Measurements from ENCODE around the gene LHX3.
A peak's percentile ranks its signal among the peaks of the same experiment; 100 is the strongest.

Gene LHX3

DNA sequence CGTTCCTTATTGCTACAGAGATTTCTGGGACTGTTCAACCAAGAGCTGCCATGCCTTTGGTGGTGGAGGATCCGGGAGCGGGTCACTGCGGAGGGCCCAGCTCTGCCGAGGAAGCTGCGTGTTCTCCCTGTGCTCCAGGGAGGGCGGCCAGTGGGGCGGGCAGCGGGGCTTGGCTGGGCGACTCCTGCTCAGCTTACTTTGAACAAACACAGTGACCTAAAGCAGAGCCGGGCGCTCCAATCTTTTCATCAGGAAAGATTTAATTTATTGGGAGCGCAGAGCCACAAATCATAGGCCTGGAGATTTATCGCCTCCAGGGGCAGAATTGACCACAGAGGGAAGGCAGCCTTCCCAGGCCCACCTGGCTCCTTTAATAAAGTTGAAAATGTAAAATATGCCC is 27.7 kb downstream of the LHX3 start:
- DNase-seq (ENCODE audit: low spot score), result no peak

DNA sequence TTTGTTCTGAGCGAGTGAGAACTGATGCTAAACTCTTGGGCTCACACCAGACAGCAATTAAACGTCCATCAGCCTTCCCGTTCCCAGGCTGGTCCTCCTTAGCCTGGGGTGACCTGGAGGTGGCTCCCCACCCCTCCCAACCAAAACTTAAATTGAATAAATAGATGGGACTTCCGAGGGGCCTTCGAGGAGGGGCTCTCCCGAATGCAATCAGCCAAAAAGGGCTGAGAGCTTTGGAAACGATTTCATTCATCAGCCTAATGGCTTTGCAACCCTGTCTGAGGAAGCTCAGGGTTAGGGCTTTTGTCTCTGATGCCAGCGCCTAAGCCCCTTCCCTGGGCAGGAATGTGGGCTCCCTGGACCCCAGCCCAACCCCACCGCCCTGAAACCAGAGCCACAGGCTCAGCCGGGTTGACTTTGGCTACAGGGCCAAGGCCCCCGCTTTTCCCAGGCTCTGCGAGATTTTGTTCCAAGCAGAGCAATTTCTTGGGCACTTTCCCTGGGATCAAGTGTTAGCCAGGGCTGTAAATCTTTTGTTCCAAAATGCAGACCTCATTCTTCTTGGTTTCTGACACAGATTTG is 29.2 kb downstream of the LHX3 start:
- no peak for DNase-seq (ENCODE audit: low spot score)

DNA sequence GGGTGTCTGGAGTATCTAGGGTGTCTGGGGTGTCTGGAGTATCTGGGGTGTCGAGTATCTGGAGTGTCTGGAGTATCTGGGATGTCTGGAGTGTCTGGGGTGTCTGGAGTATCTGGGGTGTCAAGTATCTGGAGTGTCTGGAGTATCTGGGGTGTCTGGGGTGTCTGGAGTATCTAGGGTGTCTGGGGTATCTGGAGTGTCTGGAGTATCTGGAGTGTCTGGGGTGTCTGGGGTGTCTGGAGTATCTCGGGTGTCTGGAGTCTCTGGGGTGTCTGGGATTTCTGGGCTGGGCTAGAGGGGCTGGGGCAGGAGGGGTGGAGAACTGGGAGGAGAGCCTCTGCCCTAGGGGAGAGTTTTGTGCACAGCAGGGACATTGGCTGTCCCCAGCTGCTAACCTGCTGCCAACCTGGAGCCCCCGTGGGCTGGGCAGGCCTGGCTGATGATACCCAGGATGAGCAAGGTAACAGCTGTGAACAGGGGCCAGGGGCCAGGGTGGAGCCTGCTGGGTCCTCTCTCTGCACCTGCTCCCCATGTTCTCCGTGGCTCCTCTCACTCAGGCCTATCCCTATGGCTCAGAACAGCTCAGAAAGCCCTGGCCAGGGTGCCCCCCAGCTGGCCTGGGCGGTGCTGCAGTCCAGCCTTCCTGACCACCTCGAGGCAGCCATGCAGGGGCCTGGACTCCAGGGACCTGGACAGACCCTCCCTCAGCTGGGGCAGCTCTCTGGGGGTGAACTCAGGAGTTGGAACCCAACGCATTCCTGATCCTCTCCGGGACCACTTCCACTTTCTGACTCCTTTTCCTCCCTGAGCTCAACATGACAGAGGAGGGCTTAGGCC is 29.9 kb downstream of the LHX3 start:
- no peak for DNase-seq (ENCODE audit: low spot score)

- DNase-seq (ENCODE audit: low spot score), result no peak
Observed at GRCh38 chr9:136173648-136174290, 31.2 kb downstream of the LHX3 start.

DNA sequence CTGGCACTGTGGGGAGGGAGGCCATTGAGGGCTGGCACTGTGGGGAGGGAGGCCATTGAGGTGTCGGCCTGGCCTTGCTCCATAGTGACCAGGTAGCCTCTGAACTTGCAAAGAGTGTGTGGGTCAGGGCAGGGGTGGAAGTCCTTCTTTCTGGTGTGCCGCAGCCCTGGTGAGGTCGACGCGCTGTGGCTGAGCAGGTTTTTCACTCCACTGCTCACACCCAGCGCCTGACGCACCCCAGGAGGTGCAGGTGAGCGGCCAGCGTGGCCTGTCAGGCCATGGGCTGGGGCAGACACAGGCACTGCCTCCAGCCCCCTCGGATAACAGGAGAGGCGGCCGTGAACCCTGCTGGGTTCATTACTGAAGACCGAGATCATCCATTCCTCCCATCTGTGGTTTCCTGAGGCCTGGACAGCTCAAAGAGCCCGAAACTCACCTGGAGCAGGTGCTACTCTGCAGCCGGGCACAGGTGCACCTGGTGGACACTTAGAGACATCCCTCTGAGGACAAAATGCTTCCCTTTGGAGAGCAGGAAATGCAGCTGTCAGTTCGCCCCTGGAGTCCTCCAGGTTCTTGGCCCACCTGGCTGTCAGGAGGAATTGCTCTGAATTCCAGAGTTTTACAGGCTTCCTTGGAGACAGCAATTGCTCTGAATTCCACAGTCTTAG is 32.4 kb downstream of the LHX3 start:
- no peak for DNase-seq (ENCODE audit: low spot score)

DNA sequence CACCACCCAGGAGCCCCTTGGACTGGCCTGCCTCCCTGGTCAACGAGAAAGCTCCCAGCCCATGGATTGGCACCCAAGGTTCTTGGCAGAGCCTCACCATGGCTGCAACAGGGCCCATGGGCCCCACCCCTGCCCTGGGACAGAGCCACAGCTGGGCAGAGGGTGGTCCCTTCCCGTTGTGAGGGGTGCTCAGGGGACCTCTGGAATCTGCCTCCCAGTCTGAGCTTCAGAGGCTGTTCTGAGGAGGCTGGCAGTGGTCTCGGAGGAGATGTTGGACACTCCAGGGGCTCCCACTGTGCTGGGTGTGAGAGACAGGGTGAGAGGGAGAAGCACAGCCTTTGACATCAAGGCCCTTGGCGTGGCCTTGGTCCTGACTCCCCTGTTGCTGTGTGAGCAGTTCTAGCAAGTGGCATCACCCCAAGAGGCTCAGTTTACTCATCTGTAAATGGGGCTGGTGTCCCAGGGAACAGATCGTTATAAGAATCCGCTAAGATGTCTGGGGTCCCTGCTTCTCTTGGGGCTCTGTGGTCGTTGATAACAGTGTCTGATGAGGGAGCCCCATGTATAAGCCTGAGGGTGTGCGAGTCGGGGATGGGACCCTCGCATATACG is 33.0 kb downstream of the LHX3 start:
- DNase-seq (ENCODE audit: low spot score), result no peak

DNA sequence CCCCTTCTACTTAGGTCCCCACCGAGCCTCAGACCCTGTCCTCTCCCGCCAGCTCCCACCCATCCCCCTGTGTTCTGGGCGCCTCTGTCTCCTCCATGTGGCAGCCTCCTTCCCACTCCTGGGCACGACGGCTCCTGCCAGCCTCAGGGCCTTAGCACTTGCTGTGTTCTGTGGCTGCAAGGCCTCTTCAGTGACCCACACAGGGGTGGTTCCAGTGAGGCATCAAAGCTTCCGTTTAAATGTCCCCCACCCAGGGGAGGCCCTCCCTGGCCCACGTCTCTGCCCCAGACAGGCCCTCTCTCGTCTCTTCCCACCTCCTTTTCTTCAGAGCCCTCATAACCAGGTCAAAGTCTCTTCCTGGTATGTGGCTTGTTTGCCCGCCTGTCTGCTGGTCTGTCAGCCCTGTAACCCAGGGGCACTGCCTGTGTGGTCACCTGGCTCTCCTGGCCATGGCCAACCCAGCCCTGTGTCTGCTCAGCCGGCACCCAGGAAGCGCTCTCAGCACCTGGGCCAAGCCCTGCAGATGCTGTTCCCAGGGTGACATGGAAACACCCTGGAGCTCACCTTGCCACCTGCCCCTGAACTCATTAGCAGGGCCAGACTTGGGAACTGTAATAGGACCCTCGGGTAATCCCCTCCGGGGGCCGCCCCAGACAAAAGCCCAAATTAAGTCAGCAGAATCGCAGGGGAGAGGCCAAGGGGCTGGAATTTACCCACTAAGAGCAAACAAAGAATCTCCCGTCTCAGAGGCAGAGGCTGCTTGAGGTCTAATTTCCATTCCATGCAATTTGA is 33.7 kb downstream of the LHX3 start:
- no peak for DNase-seq (ENCODE audit: low spot score)

GRCh38 chr9:136170006-136170901 is 34.7 kb downstream of the LHX3 start:
- peak; percentile 39 for DNase-seq (ENCODE audit: low spot score)

GRCh38 chr9:136169495-136169894 is 35.4 kb downstream of the LHX3 start:
- no peak for DNase-seq (ENCODE audit: low spot score)

- DNase-seq (ENCODE audit: low spot score), result no peak
Observed at GRCh38 chr9:136163248-136163850, 41.6 kb downstream of the LHX3 start.

- no peak for DNase-seq (ENCODE audit: low spot score)
Observed at GRCh38 chr9:136160995-136161610, 43.8 kb downstream of the LHX3 start.

DNA sequence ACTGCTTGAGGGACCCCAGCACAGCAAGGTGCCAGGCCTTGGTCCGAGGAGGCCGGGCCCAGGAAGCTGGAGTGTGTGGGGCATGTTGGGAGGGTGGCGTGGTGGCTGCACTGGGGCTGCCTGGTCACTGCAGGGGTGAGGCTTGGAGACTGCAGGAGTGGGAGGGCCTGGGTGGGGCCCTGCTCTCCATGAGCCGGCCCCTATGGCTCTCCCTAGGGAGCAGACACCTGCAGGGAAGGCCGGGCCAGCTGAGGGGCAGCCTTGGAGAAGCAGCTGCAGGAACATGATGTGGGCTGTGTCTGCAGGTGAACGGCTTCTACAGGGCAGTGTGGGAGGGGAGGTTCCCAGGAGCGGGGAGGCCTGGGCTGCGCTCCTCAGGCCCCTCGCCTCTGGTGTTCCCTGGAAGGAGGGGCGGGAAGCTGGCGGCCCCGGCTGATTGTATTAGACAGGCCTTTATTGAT is 44.5 kb downstream of the LHX3 start:
- DNase-seq (ENCODE audit: low spot score), result no peak

GRCh38 chr9:136159851-136160250 is 45.1 kb downstream of the LHX3 start:
- no peak for DNase-seq (ENCODE audit: low spot score)

- DNase-seq (ENCODE audit: low spot score), result no peak
Observed at GRCh38 chr9:136157477-136158265, 47.3 kb downstream of the LHX3 start.

DNA sequence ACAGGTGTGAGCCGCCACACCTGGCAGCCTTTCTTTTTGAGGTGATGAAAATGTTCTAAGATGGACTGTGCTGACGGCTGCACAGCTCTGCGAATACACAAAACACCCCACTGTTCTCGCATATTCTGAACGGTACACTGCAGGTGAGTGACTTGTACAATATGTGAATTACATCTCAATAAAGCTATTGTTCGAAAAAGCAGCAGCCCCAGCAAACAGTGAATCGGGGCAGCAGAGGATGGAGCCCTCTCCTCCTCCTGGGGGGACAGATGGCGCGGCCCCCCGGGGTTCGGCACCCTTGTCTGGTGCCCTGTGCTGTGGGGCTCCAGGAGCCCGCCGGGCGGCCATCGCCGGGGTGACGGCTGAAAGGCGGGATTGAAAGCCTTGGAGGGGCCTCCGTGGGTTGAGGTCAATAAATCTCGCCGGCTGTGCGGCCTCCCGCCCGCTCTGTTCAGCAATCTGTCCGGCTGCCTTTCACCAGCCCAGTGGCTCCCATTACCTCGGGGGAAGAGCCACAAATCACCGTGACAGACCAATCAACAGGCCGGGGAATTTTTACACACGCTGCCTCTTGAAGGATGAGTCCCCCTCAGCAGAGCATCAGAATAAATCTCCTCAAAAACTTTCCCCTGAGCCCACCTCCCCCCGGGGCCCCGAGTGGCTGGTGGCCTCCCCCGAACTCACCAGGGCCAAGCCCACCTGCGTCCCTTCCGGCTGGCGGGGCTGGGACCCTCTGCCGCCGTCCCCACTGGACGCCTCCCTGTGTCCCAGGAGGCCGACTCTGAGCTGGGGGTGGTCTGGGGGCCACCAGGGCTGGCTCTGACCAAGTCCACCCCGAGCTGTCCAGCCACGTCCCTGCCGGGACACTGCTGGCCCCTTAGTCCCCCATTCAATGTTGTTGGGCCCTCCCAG is 48.5 kb downstream of the LHX3 start:
- DNase-seq (ENCODE audit: low spot score), result no peak

- DNase-seq (ENCODE audit: low spot score), result no peak
Observed at GRCh38 chr9:136155576-136155975, 49.4 kb downstream of the LHX3 start.

- no peak for DNase-seq (ENCODE audit: low spot score)
Observed at GRCh38 chr9:136154943-136155342, 50.0 kb downstream of the LHX3 start.

Measured in activated CD4-positive, alpha-beta T cell treated with anti-CD3 and anti-CD28 coated beads, Interleukin-2, Interleukin-4, amounts not matched to agents 100 ng/mL and 50 ng/mL, durations not matched to agents 16 hours and 8 hours (primary cell).